Measurements from ENCODE around the gene FOXF1.

Gene FOXF1

DNA sequence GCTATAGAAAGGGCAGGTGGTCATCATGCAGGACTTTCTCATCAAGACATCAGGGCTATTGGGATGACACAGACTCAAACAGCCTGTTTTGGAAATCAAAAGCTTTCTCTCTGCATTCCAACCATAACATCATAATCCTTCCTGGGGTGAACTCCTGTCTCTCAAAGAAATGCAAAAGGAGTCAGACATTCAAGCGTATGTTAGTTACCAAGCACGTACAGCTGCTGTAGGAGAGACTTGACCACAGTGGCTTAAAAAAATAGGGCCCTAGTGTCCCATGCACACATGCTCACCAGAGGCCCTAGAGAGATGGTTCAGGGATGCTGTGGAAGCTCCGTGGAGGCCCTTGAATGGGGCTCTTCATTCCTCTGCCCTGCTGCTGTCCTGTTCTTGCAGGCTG lies 24.6 kb upstream of the FOXF1 start:
- no peak overlapping the region for H3K27ac Mint-ChIP-seq
- H3K27me3 Mint-ChIP-seq (ENCODE audit: low read depth, poor library complexity), result peaks cover 67% of the 10 kb centered on the region

DNA sequence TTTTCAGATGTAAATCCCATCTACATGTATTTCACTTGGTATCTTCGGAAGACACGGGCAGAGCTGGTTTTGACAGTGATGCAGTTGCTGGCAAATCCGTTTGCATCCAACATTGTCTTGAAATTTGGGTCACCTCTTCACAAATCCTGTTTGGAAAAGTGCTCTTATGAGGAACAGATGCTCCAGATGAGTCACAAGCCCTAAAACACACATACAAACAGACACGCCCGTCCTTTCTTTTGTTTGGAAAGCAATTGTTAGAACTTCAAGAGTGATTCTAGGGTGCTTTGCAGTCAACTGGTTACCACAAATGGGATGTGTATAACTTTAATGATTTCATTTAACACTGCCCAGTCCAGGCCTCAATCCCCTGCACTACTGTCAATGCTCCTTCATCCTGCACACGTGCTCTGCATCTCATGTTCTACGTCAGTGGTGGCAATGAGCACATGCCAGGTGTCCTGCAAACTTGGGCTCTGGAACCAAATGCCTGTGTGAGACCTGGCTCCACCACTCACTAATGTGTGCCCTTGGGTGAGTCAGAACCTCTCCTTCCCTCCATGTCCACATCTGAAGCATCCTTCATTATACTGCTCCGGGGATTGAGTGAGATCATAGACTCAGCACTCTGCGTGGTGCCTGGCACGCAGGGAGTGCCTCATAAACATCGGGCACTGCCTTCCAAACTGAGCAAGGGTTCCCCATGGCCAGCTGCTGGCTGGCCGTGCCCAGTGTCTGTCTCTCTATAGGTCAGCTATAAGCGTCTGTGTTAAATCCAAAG lies 19.3 kb upstream of the FOXF1 start:
- Mint-ChIP-seq H3K9me3 (no peaks in the 10 kb centered on the region), H3K4me3 (no peak overlapping the region), H3K36me3 (ENCODE audit: low read depth) (no peaks in the 10 kb centered on the region), H3K27me3 (ENCODE audit: low read depth, poor library complexity) (peaks cover 97% of the 10 kb centered on the region), H3K4me1 (peaks cover 38% of the 10 kb centered on the region), H3K27ac (no peak overlapping the region)
- no peak for DNase-seq
- no peak for TF ChIP-seq CTCF (IDR thresholded peaks at IDR 0.05)

More for the DNA sequence above, 24.6 kb upstream of the FOXF1 start:
- DNase-seq, result no peak
- Mint-ChIP-seq H3K4me3 (no peak overlapping the region), H3K9me3 (peaks cover 23% of the 10 kb centered on the region), H3K36me3 (ENCODE audit: low read depth) (no peaks in the 10 kb centered on the region), H3K4me1 (peaks cover 11% of the 10 kb centered on the region)
- TF ChIP-seq CTCF (IDR thresholded peaks at IDR 0.05), result no peak

- H3K4me3 Mint-ChIP-seq, result no peak overlapping the region
- no peaks in the 10 kb centered on the region for H3K9me3 Mint-ChIP-seq
- peaks cover 43% of the 10 kb centered on the region for H3K4me1 Mint-ChIP-seq
- H3K27ac Mint-ChIP-seq, result no peak overlapping the region
- no peak for TF ChIP-seq CTCF (IDR thresholded peaks at IDR 0.05)
- DNase-seq, result no peak
- peaks cover 97% of the 10 kb centered on the region for H3K27me3 Mint-ChIP-seq (ENCODE audit: low read depth, poor library complexity)
- no peaks in the 10 kb centered on the region for H3K36me3 Mint-ChIP-seq (ENCODE audit: low read depth)
These were observed 18.7 kb upstream of the FOXF1 start for GRCh38 chr16:86491640-86492023.

- Mint-ChIP-seq H3K27me3 (ENCODE audit: low read depth, poor library complexity) (peaks cover 97% of the 10 kb centered on the region), H3K4me1 (peaks cover 47% of the 10 kb centered on the region), H3K9me3 (no peaks in the 10 kb centered on the region), H3K27ac (no peak overlapping the region), H3K36me3 (ENCODE audit: low read depth) (no peaks in the 10 kb centered on the region), H3K4me3 (no peak overlapping the region)
- TF ChIP-seq CTCF (IDR thresholded peaks at IDR 0.05), result no peak
- DNase-seq, result no peak
These were observed 17.9 kb upstream of the FOXF1 start for GRCh38 chr16:86492267-86492960.

GRCh38 chr16:86492961-86493629 lies 17.2 kb upstream of the FOXF1 start:
- Mint-ChIP-seq H3K36me3 (ENCODE audit: low read depth) (no peaks in the 10 kb centered on the region), H3K4me3 (no peak overlapping the region)
- TF ChIP-seq CTCF (IDR thresholded peaks at IDR 0.05), result no peak

More at GRCh38 chr16:86492961-86493629, 17.2 kb upstream of the FOXF1 start:
- no peak overlapping the region for H3K27ac Mint-ChIP-seq
- no peaks in the 10 kb centered on the region for H3K9me3 Mint-ChIP-seq
- H3K27me3 Mint-ChIP-seq (ENCODE audit: low read depth, poor library complexity), result peaks cover 98% of the 10 kb centered on the region
- H3K4me1 Mint-ChIP-seq, result peaks cover 49% of the 10 kb centered on the region
- DNase-seq, result no peak
